Measurements from ENCODE around the gene ZCCHC24.

ZCCHC24 gene

DNA sequence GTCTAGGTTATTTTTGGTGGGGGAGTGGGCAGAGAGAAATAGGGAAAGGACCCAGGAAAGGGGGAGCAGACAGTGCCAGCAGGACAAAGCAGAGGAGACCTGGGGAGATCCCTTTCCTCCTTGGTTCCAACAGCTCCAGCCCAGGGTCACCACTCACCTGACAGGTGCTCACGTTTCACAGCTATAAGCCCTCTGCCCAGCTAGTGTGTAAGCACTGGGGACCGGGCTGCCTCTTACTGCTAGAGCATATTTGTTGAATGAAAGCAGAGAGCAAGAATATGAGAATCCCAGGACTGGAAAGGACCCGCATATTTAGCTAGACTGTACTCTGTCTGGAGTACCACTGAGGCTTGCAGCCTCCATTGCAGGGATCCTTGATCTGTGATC lies 6.7 kb downstream of the ZCCHC24 start:
- FAIRE-seq (no peak), DNase-seq (ENCODE audit: insufficient read length, low spot score) (no peak)
- TF ChIP-seq, protein P1, sequence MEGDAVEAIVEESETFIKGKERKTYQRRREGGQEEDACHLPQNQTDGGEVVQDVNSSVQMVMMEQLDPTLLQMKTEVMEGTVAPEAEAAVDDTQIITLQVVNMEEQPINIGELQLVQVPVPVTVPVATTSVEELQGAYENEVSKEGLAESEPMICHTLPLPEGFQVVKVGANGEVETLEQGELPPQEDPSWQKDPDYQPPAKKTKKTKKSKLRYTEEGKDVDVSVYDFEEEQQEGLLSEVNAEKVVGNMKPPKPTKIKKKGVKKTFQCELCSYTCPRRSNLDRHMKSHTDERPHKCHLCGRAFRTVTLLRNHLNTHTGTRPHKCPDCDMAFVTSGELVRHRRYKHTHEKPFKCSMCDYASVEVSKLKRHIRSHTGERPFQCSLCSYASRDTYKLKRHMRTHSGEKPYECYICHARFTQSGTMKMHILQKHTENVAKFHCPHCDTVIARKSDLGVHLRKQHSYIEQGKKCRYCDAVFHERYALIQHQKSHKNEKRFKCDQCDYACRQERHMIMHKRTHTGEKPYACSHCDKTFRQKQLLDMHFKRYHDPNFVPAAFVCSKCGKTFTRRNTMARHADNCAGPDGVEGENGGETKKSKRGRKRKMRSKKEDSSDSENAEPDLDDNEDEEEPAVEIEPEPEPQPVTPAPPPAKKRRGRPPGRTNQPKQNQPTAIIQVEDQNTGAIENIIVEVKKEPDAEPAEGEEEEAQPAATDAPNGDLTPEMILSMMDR (IDR thresholded peaks at IDR 0.05; ENCODE audit: insufficient read depth, missing control alignments) = no peak

GRCh38 chr10:79438021-79438698 lies 7.3 kb downstream of the ZCCHC24 start:
- TF ChIP-seq, protein P1 (IDR thresholded peaks at IDR 0.05; ENCODE audit: insufficient read depth, missing control alignments) = peak; percentile 3
- DNase-seq (ENCODE audit: insufficient read length, low spot score) (no peak), FAIRE-seq (no peak)

GRCh38 chr10:79437111-79437814 lies 8.2 kb downstream of the ZCCHC24 start:
- DNase-seq (ENCODE audit: insufficient read length, low spot score) (no peak), FAIRE-seq (no peak)
- TF ChIP-seq, protein P1 (IDR thresholded peaks at IDR 0.05; ENCODE audit: insufficient read depth, missing control alignments) = no peak

DNA sequence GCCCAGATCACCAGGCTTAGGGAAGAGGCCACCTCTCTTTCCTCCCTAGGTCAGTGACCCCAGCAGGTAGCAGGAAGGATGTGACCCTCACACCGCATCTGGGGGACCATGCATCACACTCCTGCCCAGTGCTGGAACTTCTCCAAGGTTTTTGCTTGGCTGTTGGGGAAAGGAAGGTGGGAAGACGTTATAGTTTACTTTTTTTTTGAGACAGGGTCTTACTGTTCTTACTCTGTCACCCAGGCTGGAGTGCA lies 8.6 kb downstream of the ZCCHC24 start:
- no peak for FAIRE-seq
- TF ChIP-seq, protein P1 (IDR thresholded peaks at IDR 0.05; ENCODE audit: insufficient read depth, missing control alignments) = no peak
- no peak for DNase-seq (ENCODE audit: insufficient read length, low spot score)

DNA sequence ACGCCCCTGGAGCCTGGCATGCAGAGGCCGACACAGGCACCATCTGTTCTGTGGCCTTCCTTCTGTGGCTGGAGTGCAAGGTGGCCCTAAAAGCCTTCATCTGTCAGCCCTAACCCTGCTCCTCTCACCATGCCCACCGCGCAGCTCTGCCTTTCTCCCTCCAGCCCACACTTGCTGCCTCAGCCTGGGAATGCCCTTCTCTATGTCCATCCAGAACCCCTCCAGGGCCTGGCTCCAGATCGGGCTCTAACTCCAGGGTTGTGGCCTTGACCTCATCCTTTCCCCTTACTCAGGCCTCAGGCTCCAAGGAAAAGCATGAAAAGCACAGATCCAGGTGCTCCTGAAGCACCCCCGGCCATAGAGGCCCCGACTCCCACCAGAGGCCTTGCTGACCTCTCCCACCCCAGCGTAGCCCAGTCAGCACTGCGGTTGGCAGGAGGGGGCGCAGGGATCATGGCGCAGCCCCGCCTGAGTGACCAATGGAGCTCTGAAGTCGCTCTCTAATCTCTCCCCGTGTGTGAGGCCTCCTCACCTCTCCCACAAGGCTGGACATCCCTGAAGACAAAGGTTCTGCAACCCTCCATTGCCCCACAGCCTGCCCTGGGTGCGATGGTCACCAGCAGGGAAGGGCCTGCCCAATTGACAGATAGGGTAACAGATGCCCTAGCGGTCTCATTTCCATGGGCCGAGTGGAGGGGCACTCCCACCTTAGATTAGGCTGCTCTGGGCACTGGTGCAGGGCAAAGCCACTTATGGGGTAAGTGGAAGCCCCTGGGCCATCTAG lies 9.2 kb downstream of the ZCCHC24 start:
- TF ChIP-seq, protein P1 (IDR thresholded peaks at IDR 0.05; ENCODE audit: insufficient read depth, missing control alignments) = no peak
- FAIRE-seq = no peak
- DNase-seq (ENCODE audit: insufficient read length, low spot score) = no peak

DNA sequence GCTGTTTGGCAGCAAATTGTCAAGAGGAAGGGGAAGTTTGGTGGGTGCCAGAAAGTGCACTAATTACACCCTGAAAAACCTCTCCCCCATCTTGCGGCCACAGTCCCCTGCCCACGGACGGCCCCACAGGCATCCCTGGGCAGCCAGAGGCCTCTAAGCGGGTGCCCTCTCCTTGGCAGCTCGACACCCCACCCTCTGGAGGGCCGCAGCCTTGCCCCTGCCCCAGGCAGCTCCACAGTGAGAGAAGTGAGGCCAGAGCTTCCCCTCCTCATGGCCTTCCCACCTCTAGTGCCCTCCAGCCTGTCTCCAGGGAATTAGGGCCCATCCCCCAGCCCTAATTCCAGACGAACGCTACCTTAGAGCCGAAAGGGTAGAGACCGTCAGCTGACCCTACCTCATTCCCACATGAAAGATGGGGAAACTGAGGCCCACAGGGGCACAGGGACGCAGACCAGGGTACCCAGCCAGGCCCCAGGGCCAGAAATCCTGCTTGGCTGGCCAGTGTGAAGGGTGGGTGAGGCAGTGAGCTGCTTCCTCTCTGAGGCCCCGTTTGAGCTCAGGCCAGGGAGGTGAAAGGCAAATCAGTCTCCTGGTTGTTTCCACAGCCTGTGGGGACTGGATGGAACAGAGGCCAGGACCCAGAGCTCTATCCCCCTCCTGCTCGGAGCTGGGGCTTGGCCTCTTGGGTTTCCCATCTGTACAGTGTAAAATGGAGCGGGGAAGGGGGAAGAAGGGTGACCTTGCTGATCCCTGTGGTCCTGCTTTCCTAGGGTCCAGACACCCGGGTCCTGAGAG lies 10.0 kb downstream of the ZCCHC24 start:
- DNase-seq (ENCODE audit: insufficient read length, low spot score) (no peak), FAIRE-seq (no peak)
- TF ChIP-seq, protein P1 (IDR thresholded peaks at IDR 0.05; ENCODE audit: insufficient read depth, missing control alignments) = no peak

All from D721Med (cell line).